ENCODE data around the gene FYCO1.
A peak's percentile ranks its signal among the peaks of the same experiment; 100 is the strongest.
"Not testable (repeated sequence)": the region's sequence is repeated elsewhere in the genome, so short reads cannot be mapped to it uniquely, and the experiment has no call there.

Gene FYCO1

GRCh38 chr3:46008058-46008457, 12.4 kb upstream of the FYCO1 start:
- Histone ChIP-seq H3K4ac (ENCODE audit: low read depth, low read length) (no peak overlapping the region), H4K8ac (ENCODE audit: low read depth, low read length) (no peak overlapping the region), H3K4me1 (ENCODE audit: control insufficient read depth in 1 of 2, insufficient read depth in 2 of 2, low read length in 2 of 2) (no peaks in the 10 kb centered on the region), H4K12ac (ENCODE audit: low read depth, low read length) (no peak overlapping the region), H3K79me1 (ENCODE audit: low read length) (no peaks in the 10 kb centered on the region), H3K27ac (ENCODE audit: low read depth, low read length) (no peak overlapping the region), H3K9ac (ENCODE audit: low read length) (no peak overlapping the region), H3K4me2 (ENCODE audit: low read length) (no peak overlapping the region), H3K23ac (ENCODE audit: low read length) (no peak overlapping the region), H2BK120ac (ENCODE audit: insufficient read depth, low read length, poor library complexity) (no peak overlapping the region), H2AFZ (ENCODE audit: insufficient read depth, low read length, poor library complexity) (no peak overlapping the region), H2BK5ac (ENCODE audit: low read depth, low read length, poor library complexity) (no peak overlapping the region), H4K91ac (ENCODE audit: low read depth, low read length) (no peak overlapping the region), H3K4me3 (ENCODE audit: low read depth, low read length) (no peak overlapping the region), H2AK5ac (ENCODE audit: low read length) (no peak overlapping the region), H3K14ac (ENCODE audit: low read length) (no peak overlapping the region), H3K18ac (ENCODE audit: low read length) (no peak overlapping the region), H3K9me3 (ENCODE audit: insufficient read depth, low read depth, low read length) (no peaks in the 10 kb centered on the region), H3K27me3 (ENCODE audit: insufficient read depth, low read length) (no peaks in the 10 kb centered on the region), H3K36me3 (ENCODE audit: control insufficient read depth in 1 of 2, insufficient read depth in 2 of 2, low read length in 2 of 2) (no peaks in the 10 kb centered on the region), H3K79me2 (ENCODE audit: control insufficient read depth, insufficient read depth, low read length, poor library complexity) (no peaks in the 10 kb centered on the region), H2BK12ac (ENCODE audit: low read length) (no peak overlapping the region)
- WGBS (ENCODE audit: extremely low coverage, insufficient coverage, insufficient read length): no CpG with 5 or more reads among the region's 6 CpGs
- no peak for DNase-seq

GRCh38 chr3:46007280-46007679, 11.7 kb upstream of the FYCO1 start:
- H3K27me3 ChIP-seq (ENCODE audit: insufficient read depth, low read length): no peaks in the 10 kb centered on the region
- H3K4me2 ChIP-seq (ENCODE audit: low read length): no peak overlapping the region
- no peak overlapping the region for H4K91ac ChIP-seq (ENCODE audit: low read depth, low read length)
- no peak overlapping the region for H2BK5ac ChIP-seq (ENCODE audit: low read depth, low read length, poor library complexity)
- H3K14ac ChIP-seq (ENCODE audit: low read length): no peak overlapping the region
- H3K4ac ChIP-seq (ENCODE audit: low read depth, low read length): no peak overlapping the region
- H2AK5ac ChIP-seq (ENCODE audit: low read length): no peak overlapping the region
- H2AFZ ChIP-seq (ENCODE audit: insufficient read depth, low read length, poor library complexity): no peak overlapping the region
- DNase-seq: no peak
- no peaks in the 10 kb centered on the region for H3K36me3 ChIP-seq (ENCODE audit: control insufficient read depth in 1 of 2, insufficient read depth in 2 of 2, low read length in 2 of 2)
- H3K27ac ChIP-seq (ENCODE audit: low read depth, low read length): no peak overlapping the region
- no peak overlapping the region for H2BK12ac ChIP-seq (ENCODE audit: low read length)
- H3K79me1 ChIP-seq (ENCODE audit: low read length): no peaks in the 10 kb centered on the region
- H4K12ac ChIP-seq (ENCODE audit: low read depth, low read length): no peak overlapping the region
- no peak overlapping the region for H4K8ac ChIP-seq (ENCODE audit: low read depth, low read length)
- no peaks in the 10 kb centered on the region for H3K4me1 ChIP-seq (ENCODE audit: control insufficient read depth in 1 of 2, insufficient read depth in 2 of 2, low read length in 2 of 2)
- no peaks in the 10 kb centered on the region for H3K9me3 ChIP-seq (ENCODE audit: insufficient read depth, low read depth, low read length)
- H3K4me3 ChIP-seq (ENCODE audit: low read depth, low read length): no peak overlapping the region
- no peaks in the 10 kb centered on the region for H3K79me2 ChIP-seq (ENCODE audit: control insufficient read depth, insufficient read depth, low read length, poor library complexity)
- H2BK120ac ChIP-seq (ENCODE audit: insufficient read depth, low read length, poor library complexity): no peak overlapping the region
- H3K9ac ChIP-seq (ENCODE audit: low read length): no peak overlapping the region
- no peak overlapping the region for H3K23ac ChIP-seq (ENCODE audit: low read length)
- H3K18ac ChIP-seq (ENCODE audit: low read length): no peak overlapping the region

- Histone ChIP-seq H3K27ac (ENCODE audit: low read depth, low read length) (no peak overlapping the region), H2AK5ac (ENCODE audit: low read length) (no peak overlapping the region), H3K4me3 (ENCODE audit: low read depth, low read length) (no peak overlapping the region), H3K9me3 (ENCODE audit: insufficient read depth, low read depth, low read length) (no peaks in the 10 kb centered on the region), H4K91ac (ENCODE audit: low read depth, low read length) (no peak overlapping the region), H3K27me3 (ENCODE audit: insufficient read depth, low read length) (no peaks in the 10 kb centered on the region), H2BK5ac (ENCODE audit: low read depth, low read length, poor library complexity) (no peak overlapping the region), H3K9ac (ENCODE audit: low read length) (no peak overlapping the region), H3K4ac (ENCODE audit: low read depth, low read length) (no peak overlapping the region), H2BK12ac (ENCODE audit: low read length) (no peak overlapping the region), H2BK120ac (ENCODE audit: insufficient read depth, low read length, poor library complexity) (no peak overlapping the region), H3K79me1 (ENCODE audit: low read length) (no peaks in the 10 kb centered on the region), H4K8ac (ENCODE audit: low read depth, low read length) (no peak overlapping the region), H3K36me3 (ENCODE audit: control insufficient read depth in 1 of 2, insufficient read depth in 2 of 2, low read length in 2 of 2) (no peaks in the 10 kb centered on the region), H3K18ac (ENCODE audit: low read length) (no peak overlapping the region), H4K12ac (ENCODE audit: low read depth, low read length) (no peak overlapping the region), H3K4me1 (ENCODE audit: control insufficient read depth in 1 of 2, insufficient read depth in 2 of 2, low read length in 2 of 2) (no peaks in the 10 kb centered on the region), H2AFZ (ENCODE audit: insufficient read depth, low read length, poor library complexity) (no peak overlapping the region), H3K4me2 (ENCODE audit: low read length) (no peak overlapping the region), H3K14ac (ENCODE audit: low read length) (no peak overlapping the region), H3K79me2 (ENCODE audit: control insufficient read depth, insufficient read depth, low read length, poor library complexity) (no peaks in the 10 kb centered on the region), H3K23ac (ENCODE audit: low read length) (no peak overlapping the region)
- peak in 1 of 2 donors; percentile 30 for DNase-seq
- WGBS (ENCODE audit: extremely low coverage, insufficient coverage, insufficient read length): no CpG with 5 or more reads among the region's 5 CpGs
Observed at GRCh38 chr3:46006238-46007032, 10.8 kb upstream of the FYCO1 start.

- H3K27me3 ChIP-seq (ENCODE audit: insufficient read depth, low read length); H3K36me3 ChIP-seq (ENCODE audit: control insufficient read depth in 1 of 2, insufficient read depth in 2 of 2, low read length in 2 of 2); H2BK120ac ChIP-seq (ENCODE audit: insufficient read depth, low read length, poor library complexity); H3K79me1 ChIP-seq (ENCODE audit: low read length); H3K9ac ChIP-seq (ENCODE audit: low read length); H3K79me2 ChIP-seq (ENCODE audit: control insufficient read depth, insufficient read depth, low read length, poor library complexity); H3K23ac ChIP-seq (ENCODE audit: low read length); H4K12ac ChIP-seq (ENCODE audit: low read depth, low read length); H3K4ac ChIP-seq (ENCODE audit: low read depth, low read length); H3K18ac ChIP-seq (ENCODE audit: low read length); H2AFZ ChIP-seq (ENCODE audit: insufficient read depth, low read length, poor library complexity); H4K91ac ChIP-seq (ENCODE audit: low read depth, low read length); H2BK12ac ChIP-seq (ENCODE audit: low read length); DNase-seq; H3K4me1 ChIP-seq (ENCODE audit: control insufficient read depth in 1 of 2, insufficient read depth in 2 of 2, low read length in 2 of 2); H2BK5ac ChIP-seq (ENCODE audit: low read depth, low read length, poor library complexity); H3K27ac ChIP-seq (ENCODE audit: low read depth, low read length); H3K9me3 ChIP-seq (ENCODE audit: insufficient read depth, low read depth, low read length); H3K4me2 ChIP-seq (ENCODE audit: low read length); H3K4me3 ChIP-seq (ENCODE audit: low read depth, low read length); H4K8ac ChIP-seq (ENCODE audit: low read depth, low read length); H2AK5ac ChIP-seq (ENCODE audit: low read length); H3K14ac ChIP-seq (ENCODE audit: low read length): not testable (repeated sequence)
Observed at GRCh38 chr3:46003706-46004105, 8.1 kb upstream of the FYCO1 start.

Data from trophoblast cell (in vitro differentiated cells and primary cell).